HG02870 (cell line): Measurements from ENCODE around the gene MTM1.
A peak's percentile ranks its signal among the peaks of the same experiment; 100 is the strongest.

Experiments
- ATAC-seq: cut with Tn5 transposase; IDR thresholded peaks from one replicate; pipeline ENCODE4 v1.9.1; 2021; ENCODE audit warnings: mild to moderate bottlenecking, moderate library complexity; ENCODE audit not compliant: unreplicated experiment

The MTM1 gene

GRCh38 chrX:150568320-150569154 is at the start of gene MTM1:
TSS of gene MTM1 (plus strand) at chrX:150568621. CDS start at chrX:150592615, 23,994 bp downstream.
- ATAC-seq = peak; percentile 88

DNA sequence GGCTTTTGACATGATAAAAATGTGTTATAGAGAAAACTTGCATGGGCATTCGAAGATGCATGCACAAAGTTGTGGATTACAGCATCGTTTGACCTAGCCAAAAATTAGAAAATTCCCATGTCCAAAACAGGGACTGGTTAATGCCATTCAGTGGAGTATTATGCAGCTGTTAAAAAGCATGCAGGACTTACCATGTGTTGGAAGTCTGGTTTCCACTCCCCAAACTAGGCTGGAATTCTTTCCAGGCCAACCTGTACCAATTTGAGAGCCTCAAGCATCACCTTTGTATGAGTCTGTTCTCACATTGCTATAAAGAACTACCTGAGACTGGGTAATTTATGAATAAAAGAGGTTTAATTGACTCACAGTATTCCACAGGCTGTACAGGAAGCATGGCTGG is 45.9 kb upstream of the MTM1 start:
- no peak for ATAC-seq

DNA sequence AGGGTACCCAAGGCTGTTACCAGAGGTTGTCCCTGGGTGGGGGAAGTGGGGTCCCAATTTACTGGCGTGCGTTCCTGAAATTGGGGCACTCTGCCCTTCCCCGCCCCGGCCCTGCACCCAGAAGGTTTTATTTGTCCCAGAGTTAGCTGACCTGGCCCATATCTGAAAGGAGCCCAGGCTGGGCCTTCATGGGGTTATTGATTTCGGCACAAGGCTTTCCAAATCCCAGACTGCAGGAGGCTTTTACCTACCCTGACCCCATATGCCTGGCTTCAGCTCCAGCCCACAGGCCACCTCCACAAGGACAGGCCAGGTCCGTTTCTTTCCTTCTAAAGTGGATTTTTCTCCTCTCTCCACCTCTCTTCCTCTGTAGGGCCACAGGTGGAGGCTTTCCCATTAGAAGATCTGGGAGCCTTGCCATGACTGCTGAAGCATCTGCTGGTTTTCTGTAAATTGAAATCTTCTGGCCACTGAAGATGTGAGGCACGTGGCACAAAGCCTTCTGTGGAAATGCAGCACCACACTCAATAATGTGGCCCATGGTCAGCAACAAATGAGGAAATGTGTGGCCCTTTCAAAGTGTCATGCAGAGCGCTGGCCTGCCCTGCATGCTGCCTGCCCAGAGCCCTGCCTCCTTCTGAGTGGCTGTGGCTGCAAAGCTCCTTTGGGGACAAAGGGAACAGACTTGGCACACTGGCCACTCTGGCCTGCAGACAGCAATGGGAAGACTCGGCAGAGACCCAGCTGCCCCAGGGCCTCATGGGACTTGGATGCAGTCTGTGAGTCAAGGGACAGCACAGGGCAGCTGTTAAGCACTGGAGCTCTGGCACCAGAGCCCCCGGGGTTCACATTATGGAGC is 43.1 kb upstream of the MTM1 start:
- ATAC-seq = no peak

GRCh38 chrX:150526692-150527091 is 41.7 kb upstream of the MTM1 start:
- ATAC-seq = no peak

DNA sequence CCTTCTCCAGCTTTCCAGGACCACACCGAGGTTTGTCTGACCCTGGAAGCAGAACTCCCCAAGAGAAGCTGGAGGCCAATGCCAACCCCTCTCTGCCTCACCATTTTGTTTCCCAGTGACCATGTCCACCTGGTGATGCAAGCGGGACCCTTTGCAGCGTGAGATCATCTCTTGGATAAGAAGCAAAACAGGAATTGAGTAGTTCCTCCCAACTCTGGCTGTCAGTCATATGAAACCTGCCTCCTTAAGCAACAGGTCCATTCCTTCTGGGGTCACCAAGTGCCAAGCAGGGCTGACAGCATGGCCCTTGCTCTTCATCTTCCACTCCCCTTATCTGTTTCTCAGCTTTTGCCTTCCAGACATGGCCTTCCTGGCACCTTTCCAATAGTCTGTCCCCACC is 41.3 kb upstream of the MTM1 start:
- no peak for ATAC-seq

GRCh38 chrX:150529587-150529986 is 38.8 kb upstream of the MTM1 start:
- no peak for ATAC-seq

GRCh38 chrX:150530821-150531220 is 37.6 kb upstream of the MTM1 start:
- no peak for ATAC-seq

DNA sequence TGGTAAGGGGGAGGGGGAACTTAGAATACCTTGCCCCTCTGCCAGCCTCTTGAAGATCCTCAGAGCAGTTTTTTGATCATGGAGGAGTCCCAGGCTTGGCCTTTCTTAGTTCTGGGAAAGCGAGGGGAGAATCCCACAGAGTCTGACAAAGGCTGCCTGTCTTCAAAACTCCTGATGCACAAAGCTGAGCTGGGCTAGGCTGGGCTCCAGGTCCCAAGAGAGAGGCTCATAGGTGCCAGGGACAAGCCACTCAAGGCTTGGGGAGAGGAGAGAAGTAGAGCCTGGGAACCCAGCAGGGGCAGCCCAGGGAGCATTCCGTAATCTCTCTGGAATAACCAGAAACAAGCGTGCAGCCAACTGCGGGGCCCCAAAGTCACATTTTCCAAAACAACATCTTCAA is 37.0 kb upstream of the MTM1 start:
- no peak for ATAC-seq

- no peak for ATAC-seq
Observed at GRCh38 chrX:150533863-150534262, 34.6 kb upstream of the MTM1 start.

DNA sequence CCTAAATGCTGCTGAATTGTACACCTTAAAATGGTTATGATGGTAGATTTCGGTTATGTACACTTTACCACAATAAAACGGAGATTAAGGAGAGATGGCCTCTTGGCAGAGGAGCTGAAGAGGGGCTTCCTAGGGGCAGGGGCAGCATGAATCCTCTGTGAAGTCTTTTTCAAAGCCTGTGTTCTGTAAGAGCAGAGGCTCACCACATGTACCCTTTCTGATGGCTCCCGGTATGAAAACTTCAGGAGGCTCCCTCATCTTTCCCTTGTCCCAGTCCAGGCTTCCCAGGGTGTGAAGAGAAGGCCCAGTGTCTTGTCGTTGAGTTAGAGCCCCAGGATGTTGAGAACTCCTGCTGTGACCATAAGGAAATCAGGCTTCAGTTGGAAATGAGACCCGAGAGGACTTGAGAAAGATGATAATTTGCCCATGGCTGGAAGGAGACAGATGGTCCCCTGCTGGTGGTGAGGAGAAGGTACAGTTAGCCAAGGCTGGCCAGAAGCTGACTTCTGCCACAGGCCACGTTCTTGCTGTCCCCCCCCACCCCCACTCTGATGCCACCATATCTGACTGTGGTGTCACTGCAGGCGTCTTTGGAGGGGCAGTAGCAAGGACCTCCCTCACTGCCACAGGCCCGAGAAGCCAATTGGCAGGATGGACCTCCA is 31.8 kb upstream of the MTM1 start:
- ATAC-seq = no peak

- no peak for ATAC-seq
Observed at GRCh38 chrX:150537851-150538250, 30.6 kb upstream of the MTM1 start.

DNA sequence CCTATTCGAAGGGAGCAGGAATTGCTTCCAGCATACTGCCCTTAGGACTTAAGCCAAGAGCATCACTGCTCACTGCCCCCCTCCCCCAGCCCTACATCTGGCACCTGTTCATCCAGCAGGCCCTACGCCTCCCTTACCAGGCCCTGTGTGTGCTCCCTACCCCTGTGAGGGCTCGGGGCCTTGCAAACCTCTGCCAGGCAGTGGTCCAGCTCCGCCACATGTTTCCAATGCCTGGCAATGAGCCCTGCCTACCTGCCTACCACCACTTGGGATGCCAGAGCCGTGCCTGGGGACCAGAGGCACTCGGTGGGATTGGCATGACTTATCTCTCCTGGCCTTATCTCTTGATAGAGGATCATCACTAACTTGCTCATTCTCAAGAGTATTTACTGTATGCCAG is 27.5 kb upstream of the MTM1 start:
- no peak for ATAC-seq

- ATAC-seq = peak; percentile 22
Observed at GRCh38 chrX:150542846-150543229, 25.6 kb upstream of the MTM1 start.

GRCh38 chrX:150543230-150544155 is 24.9 kb upstream of the MTM1 start:
- ATAC-seq = peak; percentile 64

DNA sequence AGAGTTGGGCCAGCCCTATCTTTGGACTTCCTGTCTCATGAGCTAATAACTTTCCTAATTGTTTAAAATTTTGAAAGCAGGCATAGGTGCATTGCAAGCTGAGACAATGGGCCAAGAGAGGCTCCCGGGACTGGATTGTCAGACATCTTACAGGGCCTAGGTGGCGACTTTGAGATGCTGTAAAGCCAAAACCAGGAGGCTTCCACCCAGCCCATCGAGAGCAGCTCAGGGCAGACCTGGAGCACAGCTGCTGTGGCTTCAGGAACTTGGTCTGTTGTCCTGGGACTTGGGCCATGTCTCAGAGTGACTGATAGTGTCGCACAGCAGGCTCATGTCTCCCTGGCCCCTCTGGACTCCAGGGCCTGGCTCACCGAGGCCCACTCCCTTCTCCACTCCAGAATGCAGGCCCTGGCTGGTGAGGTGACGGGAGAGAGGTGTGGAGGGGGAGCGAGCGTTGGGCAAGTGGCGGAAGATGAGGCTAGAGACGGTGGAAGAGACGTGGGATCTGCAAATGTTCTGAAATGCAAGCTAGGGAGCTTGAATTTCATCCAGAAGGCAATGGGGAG is 24.1 kb upstream of the MTM1 start:
- no peak for ATAC-seq

- ATAC-seq = no peak
Observed at GRCh38 chrX:150544835-150545770, 23.3 kb upstream of the MTM1 start.

DNA sequence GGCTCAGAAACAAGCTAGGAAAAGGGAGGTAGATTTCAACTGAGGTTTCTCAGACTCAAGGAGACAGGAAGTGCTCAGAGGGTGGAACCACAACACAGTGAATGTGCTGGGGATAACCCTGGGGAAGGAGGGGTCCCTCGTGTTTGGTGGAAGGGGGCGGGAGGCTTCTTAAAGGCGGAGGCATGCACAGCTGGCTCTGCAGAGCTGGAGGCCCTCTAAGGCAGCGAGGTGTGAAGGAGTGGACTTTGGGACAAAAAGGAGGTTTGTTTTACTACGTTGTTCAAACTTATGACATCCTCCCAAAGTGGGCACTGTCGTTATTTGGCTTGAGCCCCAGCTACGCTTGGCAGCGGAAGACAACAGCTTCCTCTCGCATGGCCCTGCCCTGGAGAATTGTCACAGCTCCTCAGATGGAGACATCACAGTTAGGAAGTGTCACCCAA is 21.7 kb upstream of the MTM1 start:
- ATAC-seq = no peak

GRCh38 chrX:150547375-150548115 is 20.9 kb upstream of the MTM1 start:
- ATAC-seq = no peak
